Jurkat, Clone E6-1 (cell line): Measurements from ENCODE around the gene ARL6IP1. TPM values are rescaled to one million over a fixed set of nuclear protein-coding genes. Genes with fewer than 3 reads are reported as not detected.

Source experiments
- DNase-seq: peaks from one replicate; pipeline ENCODE4 v3.0.0-alpha.2; 2011; ENCODE audit warnings: low read depth, low spot score
- H3K4me3 ChIP-seq: 2 replicates; pipeline ENCODE4 v1.5.1; 2011; ENCODE audit warnings: mild to moderate bottlenecking, low read length, control low read depth, moderate library complexity
- polyA plus RNA-seq: library from polyadenylated mRNA; unstranded; fragments of >200 nt; gene quantifications from one replicate; pipeline ENCODE4 v1.2.1, GENCODE V29; 2012; ENCODE audit warnings: missing spikeins; ENCODE audit not compliant: insufficient read length, insufficient read depth

Gene ARL6IP1
- polyA plus RNA-seq: 323 TPM

GRCh38 chr16:18801145-18801972, at the start of gene ARL6IP1:
Gene ARL6IP1 (minus strand): TSS chr16:18801549. CDS start chr16:18801466, 83 bp downstream.
- peak within 1 kb of the TSS; percentile 90 for H3K4me3 ChIP-seq
- peak; percentile 99 for DNase-seq

DNA sequence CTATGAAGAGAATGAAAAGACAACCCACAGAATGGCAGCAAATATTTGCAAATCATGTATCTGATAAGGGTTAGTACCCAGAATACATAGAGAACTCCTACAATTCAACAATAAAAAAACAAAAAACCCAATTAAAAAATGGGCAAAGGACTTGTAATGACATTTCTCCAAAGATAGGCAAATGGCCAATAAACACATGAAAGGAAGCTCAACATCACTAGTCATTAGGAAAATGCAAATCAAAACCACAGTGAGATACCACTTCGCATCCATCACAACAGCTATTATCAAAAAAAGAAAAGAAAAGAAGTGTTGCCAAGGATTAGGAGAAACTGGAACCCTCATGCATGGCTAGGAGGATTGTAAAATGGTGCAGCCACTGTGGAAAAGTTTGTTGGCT, 45.1 kb upstream of the ARL6IP1 start:
- DNase-seq: no peak
- no peak overlapping the region for H3K4me3 ChIP-seq

- no peak for DNase-seq
- no peak overlapping the region for H3K4me3 ChIP-seq
Measured at GRCh38 chr16:18842565-18842964, 41.2 kb upstream of the ARL6IP1 start.

- H3K4me3 ChIP-seq: no peak overlapping the region
- DNase-seq: no peak
Measured at GRCh38 chr16:18841833-18842525, 40.6 kb upstream of the ARL6IP1 start.

DNA sequence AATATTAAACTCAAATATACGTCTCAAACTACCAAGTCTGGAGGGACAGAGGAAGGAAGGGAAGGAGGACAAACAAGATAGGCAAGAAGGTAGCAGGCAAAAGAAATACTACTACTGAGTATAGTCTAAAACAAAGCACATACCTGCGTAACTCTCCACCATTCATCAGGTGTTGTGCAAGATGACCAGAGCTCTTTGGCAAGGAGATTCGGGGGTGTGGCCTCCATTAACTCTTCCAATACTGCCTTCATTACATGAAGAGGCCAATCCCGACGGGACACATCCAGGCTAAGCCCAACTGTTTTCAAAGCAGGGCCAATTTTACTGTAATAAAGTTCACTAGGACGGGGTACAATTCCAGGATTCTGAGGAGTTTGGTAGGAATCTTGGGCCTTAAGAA, 38.2 kb upstream of the ARL6IP1 start:
- DNase-seq: no peak
- no peak overlapping the region for H3K4me3 ChIP-seq

- no peak overlapping the region for H3K4me3 ChIP-seq
- no peak for DNase-seq
Measured at GRCh38 chr16:18836702-18837101, 35.4 kb upstream of the ARL6IP1 start.

GRCh38 chr16:18834864-18835263, 33.5 kb upstream of the ARL6IP1 start:
- H3K4me3 ChIP-seq: no peak overlapping the region
- no peak for DNase-seq

DNA sequence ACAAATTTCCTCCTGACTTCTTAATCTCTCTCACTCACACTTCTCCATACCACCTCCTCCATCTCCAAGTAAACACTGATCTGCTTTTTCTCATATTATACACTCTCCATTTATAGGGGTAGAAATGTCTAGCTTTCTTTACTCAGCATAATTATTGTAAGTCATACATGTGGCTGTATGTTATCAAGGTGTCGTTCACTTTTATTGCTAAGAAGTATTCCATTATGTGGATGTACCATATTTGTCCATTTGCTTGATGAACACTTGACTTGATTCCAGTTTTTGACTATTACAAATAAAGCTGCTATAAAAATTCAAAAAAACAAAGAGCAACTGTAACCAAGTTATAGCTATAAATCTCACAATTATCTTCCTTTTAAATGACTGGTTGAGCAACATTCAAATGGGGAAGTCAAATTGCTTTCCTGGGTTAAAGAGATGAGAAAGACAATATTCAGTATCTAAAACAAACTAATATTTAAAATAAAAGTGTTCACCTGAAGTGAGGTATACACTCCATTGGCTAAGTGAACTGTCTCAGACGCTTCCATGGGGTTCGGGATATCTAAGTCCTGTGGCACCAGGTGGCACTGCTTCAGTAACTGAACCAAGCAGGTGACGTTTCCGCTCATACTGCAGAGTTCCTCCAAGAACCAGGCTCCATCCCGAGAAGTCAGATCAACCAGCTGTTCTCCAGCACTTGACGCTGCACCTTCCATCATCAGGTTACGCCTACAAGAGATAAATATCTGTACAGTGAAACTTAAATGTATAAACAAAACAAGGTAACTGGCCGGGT, 32.6 kb upstream of the ARL6IP1 start:
- H3K4me3 ChIP-seq: no peak overlapping the region
- DNase-seq: no peak

DNA sequence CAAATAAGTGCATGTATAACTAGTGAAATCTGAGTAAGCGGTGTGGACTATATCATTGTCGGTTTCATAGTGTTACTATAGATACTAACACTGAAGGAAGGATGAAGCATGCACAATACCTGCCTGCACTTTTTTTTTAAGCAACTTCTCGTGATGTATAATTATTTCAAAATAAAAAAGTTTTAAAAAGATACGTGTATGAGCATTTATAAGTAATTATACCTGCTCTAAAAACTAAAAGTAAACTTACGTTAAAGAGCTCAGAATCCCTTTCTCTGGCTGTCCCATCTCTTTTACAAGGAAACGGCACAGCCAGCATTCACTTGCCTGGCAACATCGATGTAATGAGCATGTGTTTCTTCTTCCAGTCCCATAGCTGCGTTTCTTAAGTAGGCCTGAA, 31.3 kb upstream of the ARL6IP1 start:
- H3K4me3 ChIP-seq: no peak overlapping the region
- no peak for DNase-seq

GRCh38 chr16:18832006-18832405, 30.7 kb upstream of the ARL6IP1 start:
- no peak overlapping the region for H3K4me3 ChIP-seq
- no peak for DNase-seq

DNA sequence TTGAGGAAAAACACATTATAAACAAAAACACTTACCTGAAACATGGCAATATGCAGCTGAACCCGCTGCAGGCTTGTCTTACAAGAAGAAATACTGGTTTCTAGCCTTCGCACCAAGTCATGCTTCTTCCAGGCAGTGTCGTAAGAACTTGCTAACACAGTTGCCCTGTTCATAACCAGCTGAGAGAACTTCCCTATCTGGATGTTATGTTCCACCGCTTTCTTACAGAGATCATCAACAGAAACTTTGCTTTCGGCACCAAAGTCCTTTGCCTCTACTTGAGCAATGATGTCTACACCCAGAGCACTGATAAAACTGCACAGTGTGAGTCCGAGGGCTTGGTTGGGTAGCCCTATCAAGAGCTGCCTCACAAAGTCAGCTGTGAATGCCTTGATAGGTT, 27.9 kb upstream of the ARL6IP1 start:
- H3K4me3 ChIP-seq: no peak overlapping the region
- no peak for DNase-seq

GRCh38 chr16:18827890-18828289, 26.5 kb upstream of the ARL6IP1 start:
- no peak overlapping the region for H3K4me3 ChIP-seq
- no peak for DNase-seq

- H3K4me3 ChIP-seq: no peak overlapping the region
- DNase-seq: no peak
Measured at GRCh38 chr16:18816286-18816685, 14.9 kb upstream of the ARL6IP1 start.

GRCh38 chr16:18811925-18812324, 10.6 kb upstream of the ARL6IP1 start:
- H3K4me3 ChIP-seq: no peak overlapping the region
- DNase-seq: no peak

- no peak overlapping the region for H3K4me3 ChIP-seq
Measured at GRCh38 chr16:18809165-18809564, 7.8 kb upstream of the ARL6IP1 start.

DNA sequence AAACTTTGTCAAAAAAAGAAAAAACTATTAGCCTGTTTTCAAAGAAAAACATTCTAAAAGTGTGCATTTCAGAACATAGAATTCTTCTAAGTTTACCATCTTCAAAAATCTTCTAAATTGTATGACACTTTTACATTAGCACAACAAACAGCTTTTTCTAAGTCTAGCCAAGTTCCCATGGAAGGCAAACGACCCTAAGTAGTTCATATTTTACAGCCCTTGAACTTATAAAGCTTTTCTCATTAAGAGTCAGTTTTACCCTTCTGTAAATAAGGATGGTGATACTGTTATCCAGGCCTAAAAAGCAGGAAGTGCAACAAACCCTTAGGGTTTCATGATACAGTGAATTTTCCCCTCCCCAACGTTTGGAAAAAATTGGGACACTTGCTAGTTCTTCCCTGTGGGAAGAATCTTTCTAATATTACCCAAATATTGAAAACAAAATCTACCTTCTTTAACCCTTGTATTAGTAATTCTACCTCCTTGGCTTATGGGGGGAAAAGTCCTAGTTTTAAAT, 4.0 kb upstream of the ARL6IP1 start:
- H3K4me3 ChIP-seq: no peak overlapping the region
- no peak for DNase-seq

More at GRCh38 chr16:18809165-18809564, 7.8 kb upstream of the ARL6IP1 start:
- DNase-seq: no peak

GRCh38 chr16:18804540-18804939, 3.2 kb upstream of the ARL6IP1 start:
- H3K4me3 ChIP-seq: no peak overlapping the region
- no peak for DNase-seq

DNA sequence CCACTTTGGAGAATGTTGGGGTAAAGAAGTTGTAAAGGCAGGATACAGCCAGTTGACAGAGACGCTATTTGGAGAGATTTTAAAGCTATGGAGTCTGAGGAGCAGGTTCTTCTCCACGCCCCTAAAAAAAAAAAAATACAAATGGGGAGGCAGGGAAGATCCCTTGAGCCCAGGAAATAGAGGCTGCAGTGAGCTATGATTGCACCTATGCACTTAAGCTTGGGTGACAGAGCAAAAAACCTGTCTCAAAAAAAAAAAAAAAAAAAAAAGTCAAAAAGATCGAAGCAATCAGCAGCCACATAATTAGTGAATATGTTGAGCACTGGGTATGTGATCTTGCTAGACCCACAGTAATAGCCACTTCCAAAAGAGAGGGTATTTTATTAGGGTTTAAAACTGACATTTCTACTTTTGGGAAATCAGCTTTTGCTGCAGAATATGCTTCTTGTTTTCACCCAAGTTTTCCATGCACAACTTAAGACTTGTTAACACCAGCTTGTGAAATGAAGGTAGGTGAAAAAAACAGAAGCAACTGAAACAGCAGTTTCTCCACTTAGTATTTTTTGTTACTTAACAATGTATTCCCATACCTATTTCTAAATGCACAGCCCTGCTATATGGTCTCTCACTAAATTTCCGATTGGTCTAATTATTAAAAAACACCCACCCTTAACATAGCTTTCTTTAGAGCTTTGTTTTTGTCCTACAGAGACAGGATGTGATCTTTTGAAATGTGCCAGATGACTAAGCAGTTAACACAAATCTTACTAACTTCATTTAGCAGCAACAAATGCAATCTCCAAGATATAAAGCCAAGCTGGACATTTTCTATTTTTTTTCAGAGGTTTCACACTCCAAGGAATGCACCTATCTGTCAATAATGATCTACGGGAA, 2.5 kb upstream of the ARL6IP1 start:
- peak overlapping the region; percentile 15 for H3K4me3 ChIP-seq
- DNase-seq: no peak
